ENCODE data around the gene CDYL2.

CDYL2 gene

DNA sequence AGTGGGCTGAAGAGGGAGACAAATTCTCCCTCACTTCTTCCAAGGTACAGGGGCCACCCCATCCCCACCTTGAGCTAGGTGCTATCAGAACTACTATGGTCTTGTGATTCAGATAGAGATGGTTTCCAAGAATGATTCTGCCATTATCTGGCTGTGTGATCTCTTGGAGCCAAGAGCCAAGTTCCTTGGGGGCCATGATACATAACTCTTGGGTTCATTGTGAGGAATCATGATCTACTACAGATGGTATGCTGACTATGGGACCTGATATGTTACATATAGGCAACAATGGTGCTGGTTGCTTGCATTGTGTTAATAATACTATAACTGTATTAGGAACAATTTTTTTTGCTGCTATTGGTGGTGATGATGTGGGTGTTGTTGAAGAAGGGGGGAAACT lies 217.9 kb downstream of the CDYL2 start:
- DNase-seq, result no peak

DNA sequence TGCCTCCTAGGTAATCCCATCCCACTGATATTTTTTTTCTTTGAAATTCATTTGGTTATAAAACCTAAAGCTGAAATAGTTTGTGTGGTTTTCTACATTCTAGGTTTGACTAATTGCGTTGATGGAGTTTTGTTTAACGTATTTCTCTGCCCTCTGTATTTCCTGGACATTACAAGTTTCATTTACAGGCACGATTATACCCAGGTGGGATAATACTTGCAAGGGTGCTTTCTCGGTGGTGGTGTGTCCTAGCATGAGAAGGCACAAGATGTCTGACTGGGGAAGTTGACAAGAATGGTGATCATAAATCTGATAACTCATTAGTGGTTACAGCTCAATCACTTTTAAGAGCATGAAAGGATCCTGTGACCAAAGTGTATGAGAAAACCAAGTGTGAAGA lies 218.6 kb downstream of the CDYL2 start:
- DNase-seq, result no peak

DNA sequence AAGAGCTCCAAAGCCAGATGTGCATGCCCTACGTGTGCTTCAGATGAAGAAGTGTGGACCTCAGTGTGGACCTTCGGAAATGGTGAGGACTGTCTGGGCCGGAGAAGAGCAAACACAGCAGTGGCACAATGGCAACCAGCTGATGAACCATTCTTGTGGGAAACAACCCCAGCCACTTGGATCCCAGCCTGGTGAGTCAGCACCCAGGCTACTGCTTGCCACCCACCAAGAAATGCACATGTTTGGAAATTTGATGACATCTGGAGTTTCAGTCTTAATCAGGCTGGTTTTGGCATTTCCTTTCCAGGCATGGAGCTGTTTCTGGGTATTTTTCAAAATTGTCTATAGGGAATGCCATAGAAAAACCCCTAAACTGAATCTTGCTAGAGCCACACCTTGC lies 220.9 kb downstream of the CDYL2 start:
- no peak for DNase-seq

DNA sequence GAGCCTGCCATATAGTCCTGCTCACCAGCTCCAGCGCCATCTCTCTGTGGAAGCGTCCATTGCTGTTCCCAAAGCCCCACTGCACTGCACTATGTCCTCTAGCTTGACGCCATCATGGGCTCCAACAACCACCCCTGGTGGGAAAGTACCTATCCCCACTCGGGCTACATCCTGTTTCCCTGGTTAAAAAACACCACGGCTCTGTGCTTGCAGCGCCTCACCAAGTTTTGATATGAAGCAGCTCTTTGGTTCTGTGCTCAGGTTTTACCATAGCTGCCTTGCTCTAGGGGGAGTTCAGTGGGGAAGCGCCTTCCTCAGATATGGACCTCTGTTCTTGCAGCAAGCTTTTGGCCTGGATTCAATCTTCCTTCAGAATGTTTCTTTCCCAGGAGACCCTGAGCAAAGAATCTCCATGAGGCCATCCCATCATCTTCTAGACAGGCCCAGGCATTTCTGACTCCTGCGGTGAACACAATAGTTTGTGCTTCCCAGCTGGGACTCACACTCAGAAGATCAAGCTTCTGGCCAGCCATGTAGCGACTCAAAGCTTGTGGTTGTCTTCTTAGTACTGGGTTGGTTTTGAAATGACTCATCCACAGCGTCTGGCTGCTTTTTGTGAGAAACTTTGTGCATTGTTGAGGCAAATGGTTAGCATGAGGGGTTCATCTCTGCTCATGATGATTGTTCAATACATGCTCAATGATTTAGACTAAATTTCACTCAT lies 224.1 kb downstream of the CDYL2 start:
- no peak for DNase-seq

DNA sequence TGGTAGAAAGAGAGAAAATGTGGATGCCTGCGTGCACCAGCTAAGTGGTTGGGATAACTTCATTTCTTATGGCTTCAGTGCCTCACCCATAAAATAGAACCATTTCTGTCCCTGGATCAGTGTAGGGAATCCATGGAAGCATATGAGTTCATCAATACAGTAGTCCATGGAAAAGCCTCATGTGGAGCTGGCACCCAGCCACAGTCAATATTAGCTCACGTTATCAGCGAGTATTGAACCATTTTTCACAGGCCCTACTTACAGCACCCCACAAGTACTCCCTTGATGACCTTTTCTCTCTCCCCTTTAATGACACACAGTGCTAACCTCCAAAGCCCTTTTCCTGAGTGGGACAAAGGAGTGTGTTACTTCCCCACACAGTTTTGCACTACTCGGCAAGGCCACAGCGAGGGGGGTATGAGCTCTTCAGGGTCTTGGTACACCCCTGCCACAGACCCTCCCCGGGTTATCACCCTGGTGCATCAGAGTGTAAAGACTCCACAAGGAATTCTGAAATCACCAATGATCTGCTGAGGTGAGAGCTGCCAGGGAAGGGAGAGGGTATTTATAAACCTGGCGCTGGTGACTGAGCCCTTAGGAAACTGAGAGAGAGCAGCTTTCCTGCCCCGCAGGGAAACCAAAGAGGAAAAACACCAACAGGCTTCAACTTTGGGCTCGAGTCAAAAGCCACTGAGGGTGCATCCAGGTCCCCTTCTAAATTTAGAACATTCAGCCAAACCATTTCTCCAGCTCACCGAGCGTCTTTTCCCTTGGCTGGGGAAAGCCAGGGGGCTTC lies 226.7 kb downstream of the CDYL2 start:
- DNase-seq, result no peak

DNA sequence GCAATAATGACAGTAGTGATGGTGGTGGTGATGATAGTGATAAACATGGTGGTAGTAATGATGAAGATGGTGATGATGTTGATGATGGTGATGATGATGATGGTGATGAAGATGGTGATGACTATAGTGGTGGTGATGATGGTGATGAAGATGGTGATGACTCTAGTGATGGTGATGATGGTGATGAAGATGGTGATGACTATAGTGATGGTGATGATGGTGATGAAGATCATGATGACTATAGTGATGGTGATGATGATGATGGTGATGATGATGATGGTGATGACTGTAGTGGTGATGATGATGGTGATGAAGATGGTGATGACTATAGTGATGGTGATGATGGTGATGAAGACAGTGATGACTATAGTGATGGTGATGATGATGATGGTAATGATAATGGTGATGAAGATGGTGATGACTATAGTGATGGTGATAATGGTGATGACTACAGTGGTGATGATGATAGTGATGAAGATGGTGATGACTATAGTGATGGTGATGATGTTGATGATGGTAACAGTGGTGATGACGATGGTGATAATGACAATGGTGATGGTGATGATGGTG lies 228.0 kb downstream of the CDYL2 start:
- DNase-seq, result no peak

DNA sequence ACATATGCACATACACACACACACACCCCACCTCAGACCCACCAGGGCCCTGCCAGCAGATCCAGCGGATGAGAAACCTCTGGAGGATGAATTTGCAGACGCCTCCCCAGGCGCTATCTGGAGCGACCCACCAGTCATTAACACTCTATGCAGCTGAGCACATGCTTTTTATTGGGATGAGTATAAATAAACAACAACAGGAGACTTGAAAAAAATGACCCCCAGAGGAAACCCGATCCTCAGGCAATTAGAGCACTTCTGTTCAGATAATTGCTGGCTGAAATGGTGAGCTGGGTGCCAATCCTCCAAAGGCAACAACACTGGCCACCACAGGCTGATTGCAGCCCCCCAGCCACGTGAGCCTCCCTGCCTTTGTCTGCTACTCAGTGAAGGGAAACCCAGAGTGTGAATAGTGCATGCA lies 230.7 kb downstream of the CDYL2 start:
- no peak for DNase-seq

DNA sequence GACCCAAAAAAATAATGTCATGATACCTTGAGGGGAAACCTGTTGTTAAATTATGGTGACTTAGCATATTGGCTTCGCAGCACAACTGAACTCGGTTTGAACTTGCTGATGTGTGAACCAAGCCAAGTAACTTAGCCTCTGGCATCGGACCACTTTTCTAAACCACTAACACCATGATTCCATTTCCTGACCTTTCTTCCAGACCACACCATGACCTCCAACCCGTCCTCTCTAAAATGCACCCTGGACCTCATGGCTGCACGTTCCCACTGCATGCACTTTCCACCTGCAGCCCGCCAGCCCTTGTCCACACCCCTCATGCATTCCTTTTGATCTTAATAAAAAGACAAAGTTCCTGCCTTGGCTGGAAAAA lies 234.3 kb downstream of the CDYL2 start:
- no peak for DNase-seq

DNA sequence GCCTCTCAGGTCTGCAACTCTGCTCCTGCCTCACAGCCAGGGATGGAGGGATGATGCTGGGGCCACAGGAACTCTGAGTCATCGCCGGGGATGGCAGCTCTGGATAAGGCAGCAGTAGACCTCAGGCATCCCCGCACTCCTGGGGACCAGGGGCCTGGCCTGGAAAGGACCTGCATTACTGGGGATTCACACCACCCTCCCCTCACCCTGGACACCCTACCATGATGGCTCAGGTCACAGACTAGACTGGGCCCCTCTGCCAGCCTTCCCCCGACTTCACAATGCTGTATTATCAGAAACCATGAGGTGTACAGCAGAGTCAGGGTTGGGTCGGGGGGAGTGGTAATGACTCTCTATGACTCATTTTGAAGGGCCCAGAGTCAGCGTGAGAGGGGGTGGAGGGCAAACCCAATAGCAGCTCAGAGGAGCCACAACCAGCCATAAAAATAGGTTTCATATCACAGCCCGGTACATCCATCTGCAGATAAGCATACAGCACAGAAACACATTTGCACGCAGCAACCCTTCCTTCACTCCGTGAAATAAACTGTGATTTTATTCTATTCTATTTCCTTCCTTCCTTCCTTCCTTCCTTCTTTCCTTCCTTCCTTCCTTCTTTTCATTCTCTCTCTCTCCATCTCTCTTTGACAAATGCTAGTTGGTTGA lies 234.8 kb downstream of the CDYL2 start:
- DNase-seq, result no peak

DNA sequence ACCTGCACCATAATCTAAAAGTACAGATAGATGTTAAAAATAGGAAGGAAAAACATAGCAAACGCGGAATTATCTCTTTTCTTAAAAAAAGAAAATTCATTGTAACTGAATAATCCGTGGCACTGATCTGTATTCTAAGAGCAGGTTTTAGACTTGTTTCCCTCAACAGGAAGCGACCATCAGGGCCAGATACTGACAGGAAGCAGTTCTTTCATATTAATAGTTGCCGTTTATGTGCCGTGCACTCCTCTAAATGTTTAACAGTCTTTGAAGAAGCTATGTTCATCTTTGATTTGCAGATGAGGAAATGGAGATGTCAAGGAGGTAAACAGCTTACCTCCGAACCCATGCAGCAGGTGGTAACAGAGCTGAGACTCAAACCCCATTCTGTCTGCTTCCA lies 240.0 kb downstream of the CDYL2 start:
- DNase-seq, result no peak

DNA sequence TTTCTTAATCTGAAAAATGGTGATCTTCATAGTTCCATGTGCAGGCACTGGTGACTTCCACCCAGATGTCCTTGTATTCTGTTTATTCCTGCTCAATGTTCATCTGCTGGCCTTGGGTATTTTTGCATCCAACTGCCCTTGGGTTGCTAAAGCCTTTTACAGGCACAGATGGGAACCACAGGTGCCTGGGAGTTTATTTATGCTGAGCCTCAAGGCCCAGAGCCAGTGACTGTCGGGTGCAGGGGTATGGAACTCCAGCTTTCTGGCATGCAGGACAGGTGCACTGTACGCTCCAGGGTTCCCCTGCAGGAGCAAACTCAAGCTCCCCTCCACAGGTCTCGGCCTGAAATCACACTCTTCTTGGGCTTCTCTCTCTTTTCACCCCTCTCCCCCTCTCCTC lies 241.3 kb downstream of the CDYL2 start:
- DNase-seq, result no peak

DNA sequence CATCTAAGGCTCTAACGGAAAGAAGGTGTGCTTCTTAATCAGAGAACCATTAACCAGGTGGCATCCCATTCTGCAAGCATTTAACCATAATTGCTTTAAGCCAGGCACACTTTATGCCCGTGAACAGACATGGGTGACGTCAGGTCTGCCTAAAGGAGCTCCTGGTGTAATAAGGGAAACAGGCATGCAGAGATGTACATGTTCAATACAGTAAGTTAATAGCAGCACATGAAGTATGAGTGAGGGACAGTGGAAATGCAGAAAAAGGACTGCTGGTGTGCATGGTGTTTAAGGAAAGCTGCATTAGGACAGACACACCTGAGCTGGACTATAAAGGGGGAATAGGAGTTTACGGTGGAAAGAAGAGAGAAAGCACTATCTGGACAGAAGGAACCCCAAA lies 245.0 kb downstream of the CDYL2 start:
- no peak for DNase-seq

DNA sequence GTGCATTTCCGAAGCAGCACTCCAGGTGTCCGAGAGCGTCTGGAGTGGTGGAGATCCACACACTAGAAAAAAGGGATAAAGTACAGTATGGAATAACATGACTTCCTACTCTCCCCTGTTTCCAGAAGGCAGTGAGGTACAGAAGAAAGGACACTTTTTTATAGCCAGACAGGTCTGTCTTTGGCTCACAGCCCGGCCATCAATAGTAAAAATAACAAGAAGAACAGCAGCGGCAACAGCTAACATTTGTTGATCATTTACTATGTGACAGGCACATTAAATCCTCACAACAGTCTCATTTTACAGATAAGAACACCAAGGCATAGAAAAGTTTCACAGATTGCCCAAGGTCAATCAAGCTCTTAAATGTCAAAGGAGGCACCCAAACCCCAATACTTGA lies 247.4 kb downstream of the CDYL2 start:
- DNase-seq, result no peak

DNA sequence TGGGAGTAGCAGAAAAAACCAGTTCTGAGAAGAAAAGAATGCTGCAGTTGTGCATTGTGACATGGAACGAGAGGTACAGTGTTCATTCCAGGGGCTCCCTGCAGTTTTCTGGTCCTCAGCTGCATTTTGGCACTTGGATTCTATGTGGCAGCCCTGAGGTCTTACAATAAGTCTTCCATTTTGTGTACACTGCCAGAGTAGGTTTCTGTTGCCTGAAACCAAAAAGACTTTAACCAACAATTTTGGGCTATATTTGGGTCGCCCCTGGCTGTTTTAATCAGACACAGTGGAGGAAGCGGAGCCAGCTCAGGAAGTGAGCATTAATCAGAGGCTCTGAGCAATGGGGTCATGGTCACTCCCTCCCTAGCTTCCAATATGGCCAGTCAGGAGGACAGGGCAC lies 247.9 kb downstream of the CDYL2 start:
- no peak for DNase-seq

DNA sequence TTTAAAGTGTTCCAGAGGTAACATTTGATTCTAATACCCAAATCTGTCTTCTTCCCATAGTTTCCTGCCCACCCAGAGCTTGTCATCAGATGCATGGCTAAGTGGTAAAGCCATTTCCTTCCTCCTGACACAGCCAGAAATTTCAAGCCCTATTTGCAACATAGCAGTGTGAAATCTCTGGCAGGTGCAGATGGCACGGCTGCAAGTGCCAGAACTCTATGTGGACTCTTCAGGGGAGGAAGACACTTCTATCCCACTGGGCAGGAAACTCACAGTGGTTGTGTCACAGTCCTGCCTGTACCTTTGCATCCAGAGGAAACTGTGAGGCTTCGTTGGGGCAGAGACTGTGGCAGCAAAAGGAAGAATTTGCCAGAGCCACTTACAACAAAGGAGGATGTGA lies 250.4 kb downstream of the CDYL2 start:
- no peak for DNase-seq

DNA sequence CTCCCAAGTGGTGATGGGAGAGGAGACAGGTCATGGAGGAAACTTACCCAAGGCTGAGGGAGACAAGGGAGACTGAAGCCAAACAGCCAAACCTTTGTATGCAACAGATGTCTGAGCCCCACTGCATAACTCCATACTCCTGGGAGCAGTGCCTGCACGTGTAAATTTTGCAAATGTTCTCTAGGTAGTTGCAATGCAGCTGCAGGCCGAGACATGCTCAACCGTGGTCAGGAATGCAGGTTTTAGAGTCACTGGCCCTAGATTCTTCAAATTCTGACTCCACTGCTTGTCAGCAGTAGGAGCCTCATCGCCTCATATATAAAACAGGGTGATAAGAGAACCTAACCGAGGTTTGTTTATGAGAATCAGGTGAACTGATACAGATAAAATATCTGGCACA lies 252.1 kb downstream of the CDYL2 start:
- DNase-seq, result no peak
